ENCODE data around the gene SMARCC1. TPM values are rescaled to one million over a fixed set of nuclear protein-coding genes. Genes with fewer than 3 reads are reported as not detected.

The SMARCC1 gene
- total and polyA plus RNA-seq, 2 donors from 2014 or later, result 11.6 to 80.4 TPM

- intact Hi-C loops (cut with DNase I), result no loop called here
- no peaks in the 10 kb centered on the region for H3K9me3 ChIP-seq (ENCODE audit: control insufficient read depth in 2 of 3, insufficient read depth in 1 of 3, low read length in 3 of 3)
These were observed 9.6 kb upstream of the SMARCC1 start for GRCh38 chr3:47791193-47791855.

GRCh38 chr3:47783673-47784072 lies 2.0 kb upstream of the SMARCC1 start:
- Histone ChIP-seq H3K27ac (ENCODE audit: low read depth in 2 of 2, low read length in 2 of 2) (no peak overlapping the region), H3K4me1 (ENCODE audit: control insufficient read depth in 2 of 3, insufficient read depth in 2 of 3, low read depth in 1 of 3, low read length in 3 of 3) (no peaks in the 10 kb centered on the region), H3K36me3 (ENCODE audit: control insufficient read depth in 2 of 3, insufficient read depth in 3 of 3, low read length in 3 of 3) (no peaks in the 10 kb centered on the region), H3K27me3 (ENCODE audit: control insufficient read depth, insufficient read depth, low read length) (no peaks in the 10 kb centered on the region), H3K4me3 (ENCODE audit: low read length in 3 of 3) (no peak overlapping the region), H3K9ac (ENCODE audit: low read length in 3 of 3) (no peak overlapping the region), H3K9me3 (ENCODE audit: control insufficient read depth in 2 of 3, insufficient read depth in 1 of 3, low read length in 3 of 3) (no peaks in the 10 kb centered on the region)
- TF ChIP-seq CTCF (IDR thresholded peaks at IDR 0.05; ENCODE audit: borderline replicate concordance, extremely low read depth, insufficient read depth), result no peak
- intact Hi-C loops (cut with DNase I), result loop anchor here (10.0 kb wide), 1 partner anchor 259 kb away; no protein-coding TSS in a partner anchor
- FAIRE-seq, result no peak
- DNase-seq, result no peak

More at GRCh38 chr3:47791193-47791855, 9.6 kb upstream of the SMARCC1 start:
- Histone ChIP-seq H3K27me3 (ENCODE audit: control insufficient read depth, insufficient read depth, low read length) (no peaks in the 10 kb centered on the region), H3K27ac (ENCODE audit: low read depth in 2 of 2, low read length in 2 of 2) (no peak overlapping the region), H3K4me3 (ENCODE audit: low read length in 3 of 3) (no peak overlapping the region), H3K36me3 (ENCODE audit: control insufficient read depth in 2 of 3, insufficient read depth in 3 of 3, low read length in 3 of 3) (no peaks in the 10 kb centered on the region), H3K4me1 (ENCODE audit: control insufficient read depth in 2 of 3, insufficient read depth in 2 of 3, low read depth in 1 of 3, low read length in 3 of 3) (no peaks in the 10 kb centered on the region), H3K9ac (ENCODE audit: low read length in 3 of 3) (no peak overlapping the region)
- no peak for TF ChIP-seq CTCF (IDR thresholded peaks at IDR 0.05; ENCODE audit: borderline replicate concordance, extremely low read depth, insufficient read depth)
- DNase-seq, result peak in 1 of 5 donors; percentile 58
- FAIRE-seq, result no peak

- Histone ChIP-seq H3K27me3 (ENCODE audit: control insufficient read depth, insufficient read depth, low read length) (no peaks in the 10 kb centered on the region), H3K9me3 (ENCODE audit: control insufficient read depth in 2 of 3, insufficient read depth in 1 of 3, low read length in 3 of 3) (no peaks in the 10 kb centered on the region), H3K4me1 (ENCODE audit: control insufficient read depth in 2 of 3, insufficient read depth in 2 of 3, low read depth in 1 of 3, low read length in 3 of 3) (no peaks in the 10 kb centered on the region), H3K27ac (ENCODE audit: low read depth in 2 of 2, low read length in 2 of 2) (peak overlapping the region; percentile 95 to 97), H3K9ac (ENCODE audit: low read length in 3 of 3) (peak overlapping the region; percentile 19 to 87 (median 71)), H3K36me3 (ENCODE audit: control insufficient read depth in 2 of 3, insufficient read depth in 3 of 3, low read length in 3 of 3) (no peaks in the 10 kb centered on the region), H3K4me3 (ENCODE audit: low read length in 3 of 3) (peak overlapping the region; percentile 84 to 90 (median 88))
- FAIRE-seq (no peak), DNase-seq (peak in 3 of 5 donors; percentile 23 to 37 (median 28))
- intact Hi-C loops (cut with DNase I), result loop anchor here (10.0 kb wide), 1 partner anchor 258 kb away; no protein-coding TSS in a partner anchor
- no peak for TF ChIP-seq CTCF (IDR thresholded peaks at IDR 0.05; ENCODE audit: borderline replicate concordance, extremely low read depth, insufficient read depth)
These were observed 984 bp upstream of the SMARCC1 start for GRCh38 chr3:47782446-47783308.

All from kidney (tissue), 14 donors.